Stimulated activated CD4-positive, alpha-beta T cell treated with anti-CD3 and anti-CD28 coated beads, Interleukin-12 subunit alpha, Interleukin-12 subunit beta, amount 100 ng/mL, for 48 hours (primary cell): ENCODE data around the gene ATAT1.

ENCODE experiments used
- DNase-seq, 3 donors: peaks; one replicate each; pipeline ENCODE4 v3.0.0-alpha.2; 2020; ENCODE audit warnings: low read depth in 2 of 3, low spot score in 1 of 3

The ATAT1 gene

GRCh38 chr6:30613251-30614043 is 13.2 kb upstream of the ATAT1 start:
- DNase-seq, result no peak

DNA sequence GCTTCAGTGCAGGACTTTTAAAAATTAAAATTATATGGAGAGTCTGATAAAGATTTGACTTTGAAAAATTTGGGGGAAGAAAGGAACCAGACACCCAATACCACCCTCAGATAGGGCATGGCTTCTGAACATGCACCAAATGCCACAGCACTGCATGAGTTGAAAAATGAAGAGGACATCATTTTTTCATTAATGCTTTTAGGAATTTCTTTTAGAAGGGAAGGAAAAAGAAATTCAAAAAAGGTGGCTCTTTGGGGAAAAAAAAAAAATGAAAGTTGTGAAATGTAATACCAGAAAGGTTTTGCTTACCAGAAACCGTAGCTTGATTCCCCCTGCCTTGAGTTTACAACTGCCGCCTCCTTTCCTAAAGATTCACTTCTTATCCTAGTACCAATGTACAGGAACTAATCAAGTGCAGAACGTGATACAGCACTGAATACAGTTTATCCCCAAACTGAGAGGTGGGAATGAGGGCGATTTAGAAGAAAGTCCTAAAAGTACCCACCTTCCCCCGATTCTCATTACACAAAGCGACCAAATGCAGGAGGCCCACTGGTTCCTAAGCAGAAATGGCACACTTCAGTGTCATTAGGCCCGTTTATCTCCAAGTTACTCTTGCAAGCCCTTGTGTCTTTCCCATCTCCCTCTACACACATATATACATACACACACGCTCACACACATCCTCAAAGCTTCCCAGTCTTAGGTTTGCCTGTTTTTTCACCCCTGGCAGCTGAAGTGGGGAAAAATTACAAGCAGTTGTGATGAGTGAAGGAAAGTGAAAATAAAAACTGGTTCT is 12.4 kb upstream of the ATAT1 start:
- no peak for DNase-seq

DNA sequence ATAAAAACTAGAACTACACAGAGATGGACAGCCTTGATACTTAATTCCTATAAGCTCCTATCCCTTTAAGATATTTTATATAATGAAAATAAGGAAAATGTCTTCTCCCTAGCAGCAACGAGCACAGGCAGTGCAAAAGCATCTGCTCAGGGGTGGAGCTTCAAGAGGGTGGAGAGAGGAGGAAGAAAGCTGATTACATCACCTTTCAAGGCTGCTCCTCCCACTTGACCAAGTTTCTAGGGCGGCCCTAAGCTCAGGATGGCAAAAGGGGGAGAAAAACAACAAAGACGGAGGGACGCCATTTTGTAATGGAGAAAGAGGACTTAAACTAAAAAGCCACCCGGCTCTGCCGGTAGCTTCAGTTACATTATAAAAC is 11.8 kb upstream of the ATAT1 start:
- peak; percentile 71 to 79 (median 74) for DNase-seq

- DNase-seq, result peak in 1 of 3 donors; percentile 35
Observed at GRCh38 chr6:30615219-30615957, 11.3 kb upstream of the ATAT1 start.

DNA sequence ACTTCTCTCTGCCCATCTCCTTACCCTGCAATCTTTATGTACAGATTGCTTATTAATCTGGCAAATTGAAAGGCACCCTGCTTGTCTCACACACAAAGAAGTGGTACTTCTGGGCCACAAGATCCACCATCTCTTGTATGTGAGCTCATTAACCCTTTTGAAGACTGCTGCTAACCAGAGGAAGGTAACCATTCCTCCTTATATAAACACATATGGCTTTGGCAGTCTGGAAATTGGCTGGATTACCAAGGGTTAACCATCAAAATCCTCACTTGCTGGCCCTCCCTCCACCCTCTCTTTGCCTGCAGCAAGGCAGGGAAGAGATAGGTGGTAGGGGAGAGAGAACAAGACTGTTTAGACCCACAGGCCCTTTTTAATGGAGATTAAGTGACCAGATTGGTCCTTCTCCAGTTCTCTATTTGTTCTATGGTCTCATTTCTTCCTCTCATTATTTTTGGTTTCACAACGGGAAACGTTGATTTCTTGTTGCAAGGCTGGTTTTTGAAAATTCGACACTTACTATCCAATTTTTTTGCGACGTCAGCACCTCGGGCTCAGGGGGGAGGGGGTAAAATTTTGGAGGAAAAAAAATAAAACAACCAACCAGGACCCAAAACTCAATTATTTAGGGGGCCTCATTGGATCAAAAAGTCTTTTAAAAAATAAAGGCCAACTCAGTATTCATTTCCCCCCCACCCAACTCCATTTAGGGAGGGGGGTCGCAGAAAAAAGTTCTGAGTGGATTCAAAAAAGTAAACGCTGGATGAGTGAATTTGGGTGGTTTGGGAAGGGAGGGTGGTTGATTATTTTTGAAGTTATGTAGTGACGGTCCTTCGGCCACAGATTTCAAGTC is 10.5 kb upstream of the ATAT1 start:
- peak in 1 of 3 donors; percentile 32 for DNase-seq

DNA sequence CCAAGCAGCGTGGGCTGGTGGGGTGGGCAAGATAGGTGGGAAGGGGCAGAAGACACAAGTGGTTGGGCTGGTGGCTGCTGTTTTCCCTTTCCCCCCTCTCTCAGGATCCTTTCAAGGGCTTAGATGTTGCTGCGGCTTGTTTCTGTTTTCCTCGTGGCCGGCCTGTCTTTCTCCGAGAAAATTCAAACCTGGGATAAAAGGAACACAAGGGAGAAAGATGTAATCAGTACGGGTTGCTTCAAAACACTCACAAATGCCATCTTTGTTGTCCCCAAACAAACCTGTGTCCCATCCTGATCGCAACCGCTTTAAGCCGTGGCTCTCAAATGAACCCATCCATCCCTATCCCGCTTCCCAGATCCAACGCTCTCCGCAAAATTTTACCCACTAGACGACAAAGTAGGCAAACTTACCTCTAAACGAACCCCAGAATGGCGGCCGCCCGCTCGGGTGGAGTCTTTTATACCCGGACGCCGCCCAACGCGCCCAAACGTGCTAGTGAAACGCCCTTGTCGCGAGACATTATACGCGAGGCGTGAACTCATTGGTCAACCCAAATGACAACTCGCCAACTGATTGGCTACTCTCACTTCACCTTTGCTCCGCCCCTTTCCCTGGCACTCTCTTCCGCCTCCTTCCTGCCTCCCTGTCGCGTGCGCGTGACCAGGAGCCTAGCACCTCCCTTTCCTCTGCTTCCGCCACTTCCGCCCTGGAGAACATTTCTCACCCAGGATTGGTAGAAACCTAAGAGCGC is 9.7 kb upstream of the ATAT1 start, which contains the start of gene PPP1R10:
TSS of gene PPP1R10 (minus strand) at position 433 of the 754 bp plus-strand sequence. CDS start 7,299 bp downstream, outside the sequence.
- peak; percentile 94 to 99 (median 97) for DNase-seq

- peak; percentile 93 to 95 (median 94) for DNase-seq
Observed at GRCh38 chr6:30617565-30618269, 9.0 kb upstream of the ATAT1 start, which contains the start of gene MRPS18B. TSS of gene MRPS18B (plus strand) at chr6:30617840. CDS start at chr6:30617866, 26 bp downstream.

GRCh38 chr6:30618270-30618797 is 8.3 kb upstream of the ATAT1 start:
- DNase-seq, result no peak

GRCh38 chr6:30619561-30619960 is 7.1 kb upstream of the ATAT1 start:
- no peak for DNase-seq

GRCh38 chr6:30625511-30625910 is 1.2 kb upstream of the ATAT1 start:
- DNase-seq, result no peak

DNA sequence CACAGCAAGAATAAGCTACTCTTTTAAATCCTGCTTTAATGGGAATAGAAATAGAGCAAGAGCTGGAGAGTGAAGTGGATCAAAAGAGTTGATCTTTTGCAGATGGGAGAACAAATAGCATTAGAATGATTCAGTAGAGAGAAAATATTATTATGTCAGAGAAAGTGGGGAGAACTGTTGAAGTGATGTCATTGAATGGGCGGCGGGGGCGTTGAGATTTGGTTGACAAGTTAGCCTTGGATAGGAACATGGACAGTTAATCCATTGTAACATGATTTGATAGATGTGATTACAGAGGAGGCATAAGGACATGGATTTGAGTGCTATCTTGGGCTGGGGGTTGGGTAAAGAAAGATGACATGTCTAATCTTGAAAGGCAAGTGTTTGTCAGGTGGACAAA is 9.2 kb downstream of the ATAT1 start:
- no peak for DNase-seq

DNA sequence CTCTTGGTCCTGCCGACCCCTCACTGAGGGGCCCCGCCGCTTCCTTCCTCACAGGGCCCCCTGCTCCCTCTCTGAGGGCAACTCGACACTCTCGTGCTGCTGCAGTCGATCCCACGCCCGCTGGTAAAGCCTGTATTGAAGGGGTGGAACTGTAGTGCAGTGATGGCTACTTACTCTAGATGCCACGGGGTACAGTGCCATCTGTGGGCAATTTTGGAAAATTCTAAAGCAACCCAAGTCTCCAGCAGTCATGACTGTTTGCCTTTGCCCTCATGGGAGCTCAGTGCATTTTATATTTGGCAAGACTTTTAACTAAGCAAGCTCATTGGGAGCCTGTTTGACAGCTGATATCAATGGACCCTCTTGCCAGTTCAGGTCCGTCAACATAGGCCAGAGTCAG is 13.8 kb downstream of the ATAT1 start:
- DNase-seq, result no peak

DNA sequence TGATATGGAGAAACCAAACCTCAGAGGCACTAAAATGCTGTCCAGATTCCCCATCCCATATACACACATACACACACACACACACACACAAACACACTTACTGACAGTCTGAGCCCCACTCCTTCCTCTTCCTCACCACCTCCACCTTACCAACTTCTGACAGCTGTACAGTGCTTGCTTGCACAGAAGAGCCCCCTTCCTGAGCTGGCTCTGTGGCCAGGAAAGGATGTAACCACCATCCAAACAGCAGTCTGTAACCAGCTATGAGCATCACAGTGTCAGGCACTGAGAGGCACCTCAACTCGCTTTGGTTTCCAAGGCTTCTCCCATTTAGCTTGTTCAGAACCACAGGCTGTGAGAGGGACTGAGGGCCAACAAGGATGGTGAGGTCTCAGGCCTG is 14.4 kb downstream of the ATAT1 start:
- DNase-seq, result no peak

GRCh38 chr6:30643656-30644055 is 17.0 kb downstream of the ATAT1 start:
- DNase-seq, result no peak

DNA sequence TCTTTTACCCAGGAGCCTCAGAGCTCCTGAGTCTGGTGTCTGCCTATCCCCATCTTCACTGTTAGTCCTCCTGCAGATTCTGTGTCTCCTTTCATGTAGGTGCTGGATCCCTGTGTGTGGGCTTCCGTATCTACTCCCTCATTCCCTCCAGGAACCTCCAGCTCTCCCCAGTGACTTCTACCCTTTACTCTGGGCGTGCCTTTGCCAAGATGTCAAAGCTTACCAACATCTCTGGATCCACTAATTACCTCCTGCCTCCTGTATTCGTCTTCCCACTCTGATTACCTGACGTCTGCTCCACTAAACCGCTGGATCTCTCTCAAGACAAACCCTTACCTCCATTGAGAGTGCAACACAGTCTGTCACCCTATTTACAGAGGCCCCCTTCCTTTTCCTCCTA is 18.1 kb downstream of the ATAT1 start:
- no peak for DNase-seq

- DNase-seq, result no peak
Observed at GRCh38 chr6:30645989-30646388, 19.3 kb downstream of the ATAT1 start.

GRCh38 chr6:30646450-30647241 is 20.0 kb downstream of the ATAT1 start, which contains the start of gene C6orf136:
TSS of gene C6orf136 (plus strand) at chr6:30647133. CDS start at chr6:30647232, 99 bp downstream.
- DNase-seq, result peak; percentile 83 to 91 (median 89)
